Measurements from ENCODE around the gene MYRF. TPM values are rescaled to one million over a fixed set of nuclear protein-coding genes. Genes with fewer than 3 reads are reported as not detected.

MYRF gene
- total and polyA plus RNA-seq, 9 of the 15 experiments (the other 6 are each of a cell fraction or from before 2014, with no cell fraction given): 2.3 to 25.8 (median 7.1) TPM

DNA sequence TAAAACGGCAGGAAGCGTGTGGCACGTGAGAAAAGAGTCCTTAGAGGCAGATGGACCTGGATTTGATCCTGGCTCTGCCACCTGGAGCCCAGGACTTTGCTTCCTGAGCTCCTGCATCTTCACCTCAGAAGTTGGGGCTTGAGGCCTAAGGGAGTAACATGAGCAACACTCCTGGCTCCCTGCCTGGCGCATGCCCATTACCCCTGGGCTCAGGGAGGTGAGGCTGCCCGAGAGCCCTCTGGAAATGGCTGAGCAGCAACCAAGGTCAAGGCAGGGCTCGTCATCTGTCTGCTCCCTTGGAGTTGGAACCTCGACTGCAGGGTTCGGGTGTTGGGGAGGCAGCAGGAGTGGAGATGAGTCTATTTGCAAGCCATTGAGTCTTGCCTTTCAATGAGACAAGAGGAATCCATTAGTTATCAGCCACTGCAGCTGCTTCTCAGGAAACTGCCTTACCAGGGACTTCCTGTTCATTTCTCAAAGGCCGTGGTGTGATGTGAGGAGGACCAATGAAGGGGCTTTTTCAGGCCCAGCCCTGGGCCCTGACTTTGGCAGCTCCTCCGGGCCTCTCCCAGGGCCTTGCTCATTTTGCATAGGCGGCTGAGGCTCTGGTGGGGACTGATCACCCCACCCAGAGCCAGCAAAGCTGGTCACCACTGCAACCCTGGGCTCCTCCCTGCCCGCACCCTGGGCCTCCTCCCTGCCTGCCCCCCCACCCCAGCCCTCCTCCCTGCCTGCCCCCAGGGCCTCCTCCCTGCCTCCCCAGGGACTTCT lies 82.0 kb downstream of the MYRF start (continued):
- TF ChIP-seq, protein P1, sequence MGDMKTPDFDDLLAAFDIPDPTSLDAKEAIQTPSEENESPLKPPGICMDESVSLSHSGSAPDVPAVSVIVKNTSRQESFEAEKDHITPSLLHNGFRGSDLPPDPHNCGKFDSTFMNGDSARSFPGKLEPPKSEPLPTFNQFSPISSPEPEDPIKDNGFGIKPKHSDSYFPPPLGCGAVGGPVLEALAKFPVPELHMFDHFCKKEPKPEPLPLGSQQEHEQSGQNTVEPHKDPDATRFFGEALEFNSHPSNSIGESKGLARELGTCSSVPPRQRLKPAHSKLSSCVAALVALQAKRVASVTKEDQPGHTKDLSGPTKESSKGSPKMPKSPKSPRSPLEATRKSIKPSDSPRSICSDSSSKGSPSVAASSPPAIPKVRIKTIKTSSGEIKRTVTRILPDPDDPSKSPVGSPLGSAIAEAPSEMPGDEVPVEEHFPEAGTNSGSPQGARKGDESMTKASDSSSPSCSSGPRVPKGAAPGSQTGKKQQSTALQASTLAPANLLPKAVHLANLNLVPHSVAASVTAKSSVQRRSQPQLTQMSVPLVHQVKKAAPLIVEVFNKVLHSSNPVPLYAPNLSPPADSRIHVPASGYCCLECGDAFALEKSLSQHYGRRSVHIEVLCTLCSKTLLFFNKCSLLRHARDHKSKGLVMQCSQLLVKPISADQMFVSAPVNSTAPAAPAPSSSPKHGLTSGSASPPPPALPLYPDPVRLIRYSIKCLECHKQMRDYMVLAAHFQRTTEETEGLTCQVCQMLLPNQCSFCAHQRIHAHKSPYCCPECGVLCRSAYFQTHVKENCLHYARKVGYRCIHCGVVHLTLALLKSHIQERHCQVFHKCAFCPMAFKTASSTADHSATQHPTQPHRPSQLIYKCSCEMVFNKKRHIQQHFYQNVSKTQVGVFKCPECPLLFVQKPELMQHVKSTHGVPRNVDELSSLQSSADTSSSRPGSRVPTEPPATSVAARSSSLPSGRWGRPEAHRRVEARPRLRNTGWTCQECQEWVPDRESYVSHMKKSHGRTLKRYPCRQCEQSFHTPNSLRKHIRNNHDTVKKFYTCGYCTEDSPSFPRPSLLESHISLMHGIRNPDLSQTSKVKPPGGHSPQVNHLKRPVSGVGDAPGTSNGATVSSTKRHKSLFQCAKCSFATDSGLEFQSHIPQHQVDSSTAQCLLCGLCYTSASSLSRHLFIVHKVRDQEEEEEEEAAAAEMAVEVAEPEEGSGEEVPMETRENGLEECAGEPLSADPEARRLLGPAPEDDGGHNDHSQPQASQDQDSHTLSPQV (IDR thresholded peaks at IDR 0.05): peak; percentile 99
- TF ChIP-seq CXXC5 (CRISPR knock-in tag; IDR thresholded peaks at IDR 0.05) (peak; percentile 41), LEF1 (IDR thresholded peaks at IDR 0.05) (peak; percentile 68; the same call in 1 of the 2 replicates), NR1H2 (CRISPR knock-in tag; IDR thresholded peaks at IDR 0.05) (no peak), SIN3A (IDR thresholded peaks at IDR 0.05; ENCODE audit: borderline replicate concordance in 2 of 2, control insufficient read depth in 1 of 2, low read depth in 2 of 2, low read length in 2 of 2) (no peak), BDP1 (IDR thresholded peaks at IDR 0.05; ENCODE audit: insufficient read depth, insufficient read length) (no peak), ZFP30 (CRISPR knock-in tag; IDR thresholded peaks at IDR 0.05; ENCODE audit: borderline replicate concordance) (no peak), ZNF444 (CRISPR knock-in tag; IDR thresholded peaks at IDR 0.05) (no peak), RBM34 (IDR thresholded peaks at IDR 0.05; ENCODE audit: borderline replicate concordance, insufficient read depth, low read length) (no peak), HDAC1 (IDR thresholded peaks at IDR 0.05) (peak in 1 of 2 experiments; percentile 41; a peak in 1 of 4 replicates), MBD2 (IDR thresholded peaks at IDR 0.05; ENCODE audit: borderline replicate concordance, low read depth) (peak; percentile 35; the same call in 1 of the 2 replicates), NCOA4 (IDR thresholded peaks at IDR 0.05; ENCODE audit: partially characterized antibody) (no peak), ARNT (IDR thresholded peaks at IDR 0.05) (peak; percentile 54 to 64; a peak in 2 of 4 replicates), NONO (IDR thresholded peaks at IDR 0.05; ENCODE audit: low read depth in 2 of 2, low read length in 1 of 2) (no peak), ERF (CRISPR knock-in tag; IDR thresholded peaks at IDR 0.05) (no peak), ZBTB8A (IDR thresholded peaks at IDR 0.05; ENCODE audit: partially characterized antibody) (no peak), ZNF354B (CRISPR knock-in tag; IDR thresholded peaks at IDR 0.05) (no peak), STAG1 (CRISPR knock-in tag; IDR thresholded peaks at IDR 0.05; ENCODE audit: borderline replicate concordance) (no peak), TAF9B (IDR thresholded peaks at IDR 0.05; ENCODE audit: partially characterized antibody) (no peak), EHMT2 (IDR thresholded peaks at IDR 0.05) (peak; percentile 63; the same call in 1 of the 2 replicates)
- TF ChIP-seq, protein P2, sequence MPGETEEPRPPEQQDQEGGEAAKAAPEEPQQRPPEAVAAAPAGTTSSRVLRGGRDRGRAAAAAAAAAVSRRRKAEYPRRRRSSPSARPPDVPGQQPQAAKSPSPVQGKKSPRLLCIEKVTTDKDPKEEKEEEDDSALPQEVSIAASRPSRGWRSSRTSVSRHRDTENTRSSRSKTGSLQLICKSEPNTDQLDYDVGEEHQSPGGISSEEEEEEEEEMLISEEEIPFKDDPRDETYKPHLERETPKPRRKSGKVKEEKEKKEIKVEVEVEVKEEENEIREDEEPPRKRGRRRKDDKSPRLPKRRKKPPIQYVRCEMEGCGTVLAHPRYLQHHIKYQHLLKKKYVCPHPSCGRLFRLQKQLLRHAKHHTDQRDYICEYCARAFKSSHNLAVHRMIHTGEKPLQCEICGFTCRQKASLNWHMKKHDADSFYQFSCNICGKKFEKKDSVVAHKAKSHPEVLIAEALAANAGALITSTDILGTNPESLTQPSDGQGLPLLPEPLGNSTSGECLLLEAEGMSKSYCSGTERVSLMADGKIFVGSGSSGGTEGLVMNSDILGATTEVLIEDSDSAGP (CRISPR knock-in tag; IDR thresholded peaks at IDR 0.05): no peak
- TF ChIP-seq, protein P3, sequence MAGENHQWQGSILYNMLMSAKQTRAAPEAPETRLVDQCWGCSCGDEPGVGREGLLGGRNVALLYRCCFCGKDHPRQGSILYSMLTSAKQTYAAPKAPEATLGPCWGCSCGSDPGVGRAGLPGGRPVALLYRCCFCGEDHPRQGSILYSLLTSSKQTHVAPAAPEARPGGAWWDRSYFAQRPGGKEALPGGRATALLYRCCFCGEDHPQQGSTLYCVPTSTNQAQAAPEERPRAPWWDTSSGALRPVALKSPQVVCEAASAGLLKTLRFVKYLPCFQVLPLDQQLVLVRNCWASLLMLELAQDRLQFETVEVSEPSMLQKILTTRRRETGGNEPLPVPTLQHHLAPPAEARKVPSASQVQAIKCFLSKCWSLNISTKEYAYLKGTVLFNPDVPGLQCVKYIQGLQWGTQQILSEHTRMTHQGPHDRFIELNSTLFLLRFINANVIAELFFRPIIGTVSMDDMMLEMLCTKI (IDR thresholded peaks at IDR 0.05; ENCODE audit: partially characterized antibody): no peak

All from K562 (cell line).